Panc1 (cell line): ENCODE data around the gene CHL1. TPM values are rescaled to one million over a fixed set of nuclear protein-coding genes. Genes with fewer than 3 reads are reported as not detected.

ENCODE experiments used
- ATAC-seq: fragments of 200-7000 bp; cut with Tn5 transposase; 2 replicates; pipeline ENCODE4 v1.9.1; 2020; ENCODE audit warnings: mild to moderate bottlenecking, moderate library complexity
- BruUV-seq: library from RNA; stranded (reverse); fragments of 400-500 nt; replicated peaks from 2 replicates; lab custom pipeline; 2021; lab: Mats Ljungman, UMichigan
- CTCF ChIA-PET: fragments of 300-600 bp; sonication (Branson Sonifier 250); formaldehyde crosslinking; loops from one replicate; lab custom pipeline; 2022; ENCODE audit warnings: antibody characterized with exemption; lab: Charles Lee
- POLR2A ChIA-PET: fragments of 300-600 bp; sonication (Branson Sonifier 250); formaldehyde crosslinking; loops from one replicate; lab custom pipeline; 2022; ENCODE audit warnings: antibody characterized with exemption; lab: Charles Lee
- DNase-seq: peaks from one replicate; pipeline ENCODE4 v3.0.0-alpha.2; 2010; ENCODE audit warnings: low read depth, low spot score
- H3K27ac ChIP-seq: 2 replicates; pipeline ENCODE4 v1.5.1; 2011; ENCODE audit warnings: mild to moderate bottlenecking, low read length, inconsistent platforms
- H3K27me3 ChIP-seq: fragments of 200-500 bp; sonication (Bioruptor generic); 2 replicates; pipeline ENCODE4 v1.6.0; 2014; ENCODE audit warnings: low read length, inconsistent platforms; ENCODE audit not compliant: control insufficient read depth, insufficient read depth
- H3K36me3 ChIP-seq: fragments of 200-500 bp; sonication (Bioruptor generic); 2 replicates; pipeline ENCODE4 v1.5.1; 2014; ENCODE audit warnings: inconsistent platforms, mild to moderate bottlenecking, low read length, moderate library complexity; ENCODE audit not compliant: control insufficient read depth, insufficient read depth
- H3K4me1 ChIP-seq: 2 replicates; pipeline ENCODE4 v1.5.1; 2011; ENCODE audit warnings: inconsistent platforms, mild to moderate bottlenecking, low read length, moderate library complexity; ENCODE audit not compliant: control insufficient read depth, insufficient read depth
- H3K4me3 ChIP-seq, 2 experiments: 2 replicates each; pipeline ENCODE4 v1.5.1; 2011 to 2012; ENCODE audit warnings: low read depth in 2 of 2, low read length in 2 of 2, mild to moderate bottlenecking in 2 of 2, inconsistent platforms in 1 of 2, moderate library complexity in 1 of 2
- H3K9me3 ChIP-seq: fragments of 200-500 bp; sonication (Bioruptor generic); 2 replicates; pipeline ENCODE4 v1.5.1; 2014; ENCODE audit warnings: low read depth, mild to moderate bottlenecking, inconsistent platforms, low read length, moderate library complexity; ENCODE audit not compliant: control insufficient read depth, insufficient read depth
- CTCF ChIP-seq: fragments of 450-650 bp; IDR thresholded peaks from 2 replicates; pipeline ENCODE4 v1.5.1; 2017; ENCODE audit warnings: mild to moderate bottlenecking
- POLR2AphosphoS5 ChIP-seq: IDR thresholded peaks from 2 replicates; pipeline ENCODE4 v1.6.1; 2012; ENCODE audit warnings: mild to moderate bottlenecking, low read depth, low read length, moderate library complexity
- REST ChIP-seq, 2 experiments: IDR thresholded peaks; 2 replicates each; pipeline ENCODE4 v1.6.1; 2011 to 2012; ENCODE audit warnings: low read depth in 2 of 2, control low read depth in 1 of 2, low read length in 1 of 2, mild to moderate bottlenecking in 1 of 2, moderate library complexity in 1 of 2; ENCODE audit not compliant: insufficient read depth in 1 of 2
- SIN3A ChIP-seq: IDR thresholded peaks from 2 replicates; pipeline ENCODE4 v1.6.1; 2012; ENCODE audit warnings: low read depth, mild to moderate bottlenecking, low read length, moderate library complexity, borderline replicate concordance; ENCODE audit not compliant: insufficient read depth
- TCF7L2 ChIP-seq: IDR thresholded peaks from 2 replicates; pipeline ENCODE4 v1.6.1; 2011; ENCODE audit warnings: mild to moderate bottlenecking, low read depth, low read length, inconsistent platforms
- in situ Hi-C: cut with HindIII; loops from 2 replicates; pipeline ENCODE4 v1.10.0; 2016; ENCODE audit warnings: low sequenced_read_pairs, low pct_unique_long_range_greater_than_20kb
- intact Hi-C: fragments of 100-400 bp; cut with micrococcal nuclease; formaldehyde crosslinking; loops from one replicate; pipeline ENCODE4 v1.10.0; 2022; ENCODE audit not compliant: unreplicated experiment
- total RNA-seq: library from RNA; stranded (reverse); gene quantifications from one replicate; pipeline ENCODE4 v1.2.1, GENCODE V29; 2021; ENCODE audit not compliant: unreplicated experiment

CHL1 gene
- total RNA-seq, 1 experiment from 2014 or later = not detected

- CTCF ChIA-PET = no interaction called here
- no peaks in the 10 kb centered on the region for H3K27me3 ChIP-seq
- POLR2A ChIA-PET = no interaction called here
- in situ Hi-C loops = no loop called here
- no peak for ATAC-seq
- intact Hi-C loops = no loop called here
- H3K36me3 ChIP-seq = no peaks in the 10 kb centered on the region
- no TSS peak for BruUV-seq
- H3K4me1 ChIP-seq = no peaks in the 10 kb centered on the region
- H3K27ac ChIP-seq = no peak overlapping the region
- DNase-seq = no peak
- H3K4me3 ChIP-seq = no peak overlapping the region
- TF ChIP-seq TCF7L2 (no peak), REST (IDR thresholded peaks at IDR 0.05; ENCODE audit: insufficient read depth in 1 of 2, low read depth in 2 of 2, low read length in 1 of 2) (no peak), SIN3A (no peak), CTCF (no peak), POLR2AphosphoS5 (no peak)
- H3K9me3 ChIP-seq = no peaks in the 10 kb centered on the region
Observed at GRCh38 chr3:324423-324822, 127.9 kb downstream of the CHL1 start.

- ATAC-seq (no peak), DNase-seq (no peak)
- TF ChIP-seq REST (IDR thresholded peaks at IDR 0.05; ENCODE audit: insufficient read depth in 1 of 2, low read depth in 2 of 2, low read length in 1 of 2) (no peak), CTCF (no peak), TCF7L2 (no peak)
- no peaks in the 10 kb centered on the region for H3K9me3 ChIP-seq
- ChIA-PET POLR2A (no interaction called here), CTCF (no interaction called here)
- H3K36me3 ChIP-seq = no peaks in the 10 kb centered on the region
- H3K27ac ChIP-seq = no peak overlapping the region
- intact Hi-C loops (no loop called here), in situ Hi-C loops (no loop called here)
- no peaks in the 10 kb centered on the region for H3K4me1 ChIP-seq
- no peaks in the 10 kb centered on the region for H3K27me3 ChIP-seq
- no TSS peak for BruUV-seq
- H3K4me3 ChIP-seq = no peak overlapping the region
Observed at GRCh38 chr3:325495-325894, 128.9 kb downstream of the CHL1 start.
